Measurements from ENCODE around the gene PPM1D. TPM values are rescaled to one million over a fixed set of nuclear protein-coding genes. Genes with fewer than 3 reads are reported as not detected.
A peak's percentile ranks its signal among the peaks of the same experiment; 100 is the strongest.
"Not testable (repeated sequence)": the region's sequence is repeated elsewhere in the genome, so short reads cannot be mapped to it uniquely, and the experiment has no call there.

Gene PPM1D
- total RNA-seq, 1 experiment from 2014 or later: 14.3 TPM

GRCh38 chr17:60602871-60603270 is 2.9 kb downstream of the PPM1D start:
- no peaks in the 10 kb centered on the region for H3K27me3 Mint-ChIP-seq (ENCODE audit: insufficient read depth, unreplicated experiment)
- POLR2A ChIA-PET: interaction anchor here (1.3 to 8.7 kb wide), 5 partner anchors 28 to 211 kb away, joined by 7 to 113 read pairs (median 8); partner anchors contain the start of genes APPBP2, BCAS3 and USP32
- peak overlapping the region; percentile 86 for H3K4me3 Mint-ChIP-seq (ENCODE audit: unreplicated experiment)
- DNase-seq (ENCODE audit: unreplicated experiment): no peak
- CTCF ChIA-PET: interaction anchor here (0.6 to 1.2 kb wide), 3 partner anchors 11 to 1679 kb away, joined by 3 to 6 read pairs (median 3); no protein-coding TSS in a partner anchor
- no peak for TF ChIP-seq CTCF (IDR thresholded peaks at IDR 0.05; ENCODE audit: unreplicated experiment)
- no peaks in the 10 kb centered on the region for H3K9me3 Mint-ChIP-seq (ENCODE audit: unreplicated experiment)
- no TSS peak for BruUV-seq (replicated peaks)
- H3K27ac Mint-ChIP-seq (ENCODE audit: low read depth, unreplicated experiment): peak overlapping the region; percentile 24
- intact Hi-C loops (cut with micrococcal nuclease): no loop called here
- peaks cover 6% of the 10 kb centered on the region for H3K36me3 Mint-ChIP-seq (ENCODE audit: insufficient read depth, unreplicated experiment)
- peaks cover 16% of the 10 kb centered on the region for H3K4me1 Mint-ChIP-seq (ENCODE audit: insufficient read depth, unreplicated experiment)

GRCh38 chr17:60603477-60603876 is 3.5 kb downstream of the PPM1D start:
- H3K4me3 Mint-ChIP-seq (ENCODE audit: unreplicated experiment): peak overlapping the region; percentile 86

GRCh38 chr17:60604686-60605334 is 4.8 kb downstream of the PPM1D start:
- no peak overlapping the region for H3K4me3 Mint-ChIP-seq (ENCODE audit: unreplicated experiment)
- no TSS peak for BruUV-seq (replicated peaks)
- intact Hi-C loops (cut with micrococcal nuclease): no loop called here

More at GRCh38 chr17:60603477-60603876, 3.5 kb downstream of the PPM1D start:
- H3K36me3 Mint-ChIP-seq (ENCODE audit: insufficient read depth, unreplicated experiment); BruUV-seq (replicated peaks); DNase-seq (ENCODE audit: unreplicated experiment); intact Hi-C loops (cut with micrococcal nuclease); H3K9me3 Mint-ChIP-seq (ENCODE audit: unreplicated experiment); H3K27me3 Mint-ChIP-seq (ENCODE audit: insufficient read depth, unreplicated experiment): not testable (repeated sequence)
- peak overlapping the region; percentile 24 for H3K27ac Mint-ChIP-seq (ENCODE audit: low read depth, unreplicated experiment)
- CTCF ChIA-PET: interaction anchor here (1.1 to 3.5 kb wide), 2 partner anchors 18 to 35 kb away, joined by 3 to 31 read pairs; no protein-coding TSS in a partner anchor
- peaks cover 16% of the 10 kb centered on the region for H3K4me1 Mint-ChIP-seq (ENCODE audit: insufficient read depth, unreplicated experiment)
- POLR2A ChIA-PET: interaction anchor here (0.6 to 8.7 kb wide), 5 partner anchors 9 to 521 kb away, joined by 3 to 113 read pairs (median 8); partner anchors contain the start of genes APPBP2 and BCAS3

GRCh38 chr17:60606036-60606435 is 6.0 kb downstream of the PPM1D start:
- H3K4me3 Mint-ChIP-seq (ENCODE audit: unreplicated experiment): no peak overlapping the region
- intact Hi-C loops (cut with micrococcal nuclease): no loop called here
- no peaks in the 10 kb centered on the region for H3K27me3 Mint-ChIP-seq (ENCODE audit: insufficient read depth, unreplicated experiment)
- peaks cover 6% of the 10 kb centered on the region for H3K36me3 Mint-ChIP-seq (ENCODE audit: insufficient read depth, unreplicated experiment)
- no peak overlapping the region for H3K27ac Mint-ChIP-seq (ENCODE audit: low read depth, unreplicated experiment)
- no peaks in the 10 kb centered on the region for H3K9me3 Mint-ChIP-seq (ENCODE audit: unreplicated experiment)
- no TSS peak for BruUV-seq (replicated peaks)
- TF ChIP-seq CTCF (IDR thresholded peaks at IDR 0.05; ENCODE audit: unreplicated experiment): no peak
- no peak for DNase-seq (ENCODE audit: unreplicated experiment)
- ChIA-PET CTCF (interaction anchor here (0.6 to 3.5 kb wide), 3 partner anchors 33 to 214 kb away, joined by 3 to 31 read pairs (median 3); partner anchors contain the start of gene USP32), POLR2A (no interaction called here)
- H3K4me1 Mint-ChIP-seq (ENCODE audit: insufficient read depth, unreplicated experiment): peaks cover 16% of the 10 kb centered on the region

More at GRCh38 chr17:60604686-60605334, 4.8 kb downstream of the PPM1D start:
- DNase-seq (ENCODE audit: unreplicated experiment): peak; percentile 69
- ChIA-PET CTCF (interaction anchor here (0.6 to 3.5 kb wide), 3 partner anchors 11 to 34 kb away, joined by 3 to 31 read pairs (median 4); no protein-coding TSS in a partner anchor), POLR2A (interaction anchor here (0.6 to 8.7 kb wide), 6 partner anchors 8 to 959 kb away, joined by 3 to 113 read pairs (median 4); partner anchors contain the start of genes APPBP2 and BCAS3)
- Mint-ChIP-seq H3K9me3 (ENCODE audit: unreplicated experiment) (no peaks in the 10 kb centered on the region), H3K4me1 (ENCODE audit: insufficient read depth, unreplicated experiment) (peaks cover 16% of the 10 kb centered on the region), H3K27ac (ENCODE audit: low read depth, unreplicated experiment) (no peak overlapping the region), H3K36me3 (ENCODE audit: insufficient read depth, unreplicated experiment) (peaks cover 6% of the 10 kb centered on the region), H3K27me3 (ENCODE audit: insufficient read depth, unreplicated experiment) (no peaks in the 10 kb centered on the region)
- no peak for TF ChIP-seq CTCF (IDR thresholded peaks at IDR 0.05; ENCODE audit: unreplicated experiment)
